ENCODE results near the gene ATP5PO.
"Not testable (repeated sequence)": the region's sequence is repeated elsewhere in the genome, so short reads cannot be mapped to it uniquely, and the experiment has no call there.

Gene ATP5PO

GRCh38 chr21:33940881-33941245 lies 25.3 kb upstream of the ATP5PO start:
- DNase-seq (ENCODE audit: low read depth in 2 of 3, low spot score in 1 of 3), result no peak

- no peak for DNase-seq (ENCODE audit: low read depth in 2 of 3, low spot score in 1 of 3)
Observed at GRCh38 chr21:33940164-33940880, 24.7 kb upstream of the ATP5PO start.

- no peak for DNase-seq (ENCODE audit: low read depth in 2 of 3, low spot score in 1 of 3)
Observed at GRCh38 chr21:33939226-33939625, 23.6 kb upstream of the ATP5PO start.

- no peak for DNase-seq (ENCODE audit: low read depth in 2 of 3, low spot score in 1 of 3)
Observed at GRCh38 chr21:33938381-33938780, 22.8 kb upstream of the ATP5PO start.

GRCh38 chr21:33937931-33938339 lies 22.3 kb upstream of the ATP5PO start:
- DNase-seq (ENCODE audit: low read depth in 2 of 3, low spot score in 1 of 3), result peak in 1 of 3 donors; percentile 37

- DNase-seq (ENCODE audit: low read depth in 2 of 3, low spot score in 1 of 3), result no peak
Observed at GRCh38 chr21:33937146-33937545, 21.5 kb upstream of the ATP5PO start.

GRCh38 chr21:33936301-33937038 lies 20.9 kb upstream of the ATP5PO start:
- DNase-seq (ENCODE audit: low read depth in 2 of 3, low spot score in 1 of 3), result no peak

- DNase-seq (ENCODE audit: low read depth in 2 of 3, low spot score in 1 of 3), result no peak
Observed at GRCh38 chr21:33932731-33933130, 17.1 kb upstream of the ATP5PO start.

GRCh38 chr21:33931799-33932390 lies 16.3 kb upstream of the ATP5PO start:
- no peak for DNase-seq (ENCODE audit: low read depth in 2 of 3, low spot score in 1 of 3)

- DNase-seq (ENCODE audit: low read depth in 2 of 3, low spot score in 1 of 3), result peak in 1 of 3 donors; percentile 54
Observed at GRCh38 chr21:33931052-33931798, 15.6 kb upstream of the ATP5PO start.

- not testable (repeated sequence) for DNase-seq (ENCODE audit: low read depth in 2 of 3, low spot score in 1 of 3)
Observed at GRCh38 chr21:33926248-33926647, 10.6 kb upstream of the ATP5PO start.

- DNase-seq (ENCODE audit: low read depth in 2 of 3, low spot score in 1 of 3), result no peak
Observed at GRCh38 chr21:33924766-33925100, 9.1 kb upstream of the ATP5PO start.

- DNase-seq (ENCODE audit: low read depth in 2 of 3, low spot score in 1 of 3), result peak; percentile 79 to 95 (median 87)
Observed at GRCh38 chr21:33924079-33924765, 8.6 kb upstream of the ATP5PO start.

- DNase-seq (ENCODE audit: low read depth in 2 of 3, low spot score in 1 of 3), result no peak
Observed at GRCh38 chr21:33917421-33917820, 1.8 kb upstream of the ATP5PO start.

GRCh38 chr21:33916200-33916567 lies 580 bp upstream of the ATP5PO start:
- no peak for DNase-seq (ENCODE audit: low read depth in 2 of 3, low spot score in 1 of 3)

GRCh38 chr21:33914188-33914587 lies 1.4 kb downstream of the ATP5PO start:
- no peak for DNase-seq (ENCODE audit: low read depth in 2 of 3, low spot score in 1 of 3)

- no peak for DNase-seq (ENCODE audit: low read depth in 2 of 3, low spot score in 1 of 3)
Observed at GRCh38 chr21:33909756-33910155, 5.8 kb downstream of the ATP5PO start.

GRCh38 chr21:33908760-33909159 lies 6.8 kb downstream of the ATP5PO start:
- peak in 1 of 3 donors; percentile 52 for DNase-seq (ENCODE audit: low read depth in 2 of 3, low spot score in 1 of 3)

GRCh38 chr21:33904041-33904440 lies 11.6 kb downstream of the ATP5PO start:
- no peak for DNase-seq (ENCODE audit: low read depth in 2 of 3, low spot score in 1 of 3)

GRCh38 chr21:33902349-33902748 lies 13.3 kb downstream of the ATP5PO start:
- no peak for DNase-seq (ENCODE audit: low read depth in 2 of 3, low spot score in 1 of 3)

All from stimulated activated CD4-positive, alpha-beta T cell treated with anti-CD3 and anti-CD28 coated beads, Interleukin-12 subunit alpha, Interleukin-12 subunit beta, amount 100 ng/mL, for 48 hours (primary cell).